ENCODE measurements around the gene MDH2.
"Not testable (repeated sequence)": the region's sequence is repeated elsewhere in the genome, so short reads cannot be mapped to it uniquely, and the experiment has no call there.

Gene MDH2

GRCh38 chr7:76047305-76047810, 548 bp upstream of the MDH2 start:
- peak; percentile 11 for DNase-seq (ENCODE audit: low spot score)

GRCh38 chr7:76048668-76048988, 722 bp downstream of the MDH2 start:
- no peak for DNase-seq (ENCODE audit: low spot score)

- DNase-seq (ENCODE audit: low spot score): no peak
These were observed 1.4 kb downstream of the MDH2 start for GRCh38 chr7:76049295-76049694.

- DNase-seq (ENCODE audit: low spot score): no peak
These were observed 2.6 kb downstream of the MDH2 start for GRCh38 chr7:76050545-76050944.

GRCh38 chr7:76051840-76052239, 3.9 kb downstream of the MDH2 start:
- DNase-seq (ENCODE audit: low spot score): no peak

- not testable (repeated sequence) for DNase-seq (ENCODE audit: low spot score)
These were observed 4.8 kb downstream of the MDH2 start for GRCh38 chr7:76052681-76053080.

GRCh38 chr7:76053461-76053860, 5.6 kb downstream of the MDH2 start:
- no peak for DNase-seq (ENCODE audit: low spot score)

GRCh38 chr7:76054123-76055120, 6.5 kb downstream of the MDH2 start:
- DNase-seq (ENCODE audit: low spot score): no peak

- DNase-seq (ENCODE audit: low spot score): no peak
These were observed 8.3 kb downstream of the MDH2 start for GRCh38 chr7:76056241-76056640.

- no peak for DNase-seq (ENCODE audit: low spot score)
These were observed 9.4 kb downstream of the MDH2 start for GRCh38 chr7:76057103-76057812.

- DNase-seq (ENCODE audit: low spot score): no peak
These were observed 9.9 kb downstream of the MDH2 start for GRCh38 chr7:76057813-76058145.

- DNase-seq (ENCODE audit: low spot score): not testable (repeated sequence)
These were observed 10.8 kb downstream of the MDH2 start for GRCh38 chr7:76058745-76059144.

GRCh38 chr7:76060842-76061241, 12.9 kb downstream of the MDH2 start:
- no peak for DNase-seq (ENCODE audit: low spot score)

GRCh38 chr7:76062254-76062653, 14.3 kb downstream of the MDH2 start:
- DNase-seq (ENCODE audit: low spot score): no peak

- no peak for DNase-seq (ENCODE audit: low spot score)
These were observed 15.2 kb downstream of the MDH2 start for GRCh38 chr7:76063114-76063513.

- peak; percentile 42 for DNase-seq (ENCODE audit: low spot score)
These were observed 15.6 kb downstream of the MDH2 start for GRCh38 chr7:76063525-76063924.

- DNase-seq (ENCODE audit: low spot score): no peak
These were observed 16.5 kb downstream of the MDH2 start for GRCh38 chr7:76064208-76064970.

GRCh38 chr7:76065016-76065612, 17.2 kb downstream of the MDH2 start:
- DNase-seq (ENCODE audit: low spot score): no peak

GRCh38 chr7:76066716-76067503, 19.0 kb downstream of the MDH2 start:
- DNase-seq (ENCODE audit: low spot score): no peak

- no peak for DNase-seq (ENCODE audit: low spot score)
These were observed 21.3 kb downstream of the MDH2 start for GRCh38 chr7:76069238-76069638.
